ENCODE results near the gene RNASE3. TPM values are rescaled to one million over a fixed set of nuclear protein-coding genes. Genes with fewer than 3 reads are reported as not detected.

The RNASE3 gene
- total RNA-seq = not detected in 2 replicates

DNA sequence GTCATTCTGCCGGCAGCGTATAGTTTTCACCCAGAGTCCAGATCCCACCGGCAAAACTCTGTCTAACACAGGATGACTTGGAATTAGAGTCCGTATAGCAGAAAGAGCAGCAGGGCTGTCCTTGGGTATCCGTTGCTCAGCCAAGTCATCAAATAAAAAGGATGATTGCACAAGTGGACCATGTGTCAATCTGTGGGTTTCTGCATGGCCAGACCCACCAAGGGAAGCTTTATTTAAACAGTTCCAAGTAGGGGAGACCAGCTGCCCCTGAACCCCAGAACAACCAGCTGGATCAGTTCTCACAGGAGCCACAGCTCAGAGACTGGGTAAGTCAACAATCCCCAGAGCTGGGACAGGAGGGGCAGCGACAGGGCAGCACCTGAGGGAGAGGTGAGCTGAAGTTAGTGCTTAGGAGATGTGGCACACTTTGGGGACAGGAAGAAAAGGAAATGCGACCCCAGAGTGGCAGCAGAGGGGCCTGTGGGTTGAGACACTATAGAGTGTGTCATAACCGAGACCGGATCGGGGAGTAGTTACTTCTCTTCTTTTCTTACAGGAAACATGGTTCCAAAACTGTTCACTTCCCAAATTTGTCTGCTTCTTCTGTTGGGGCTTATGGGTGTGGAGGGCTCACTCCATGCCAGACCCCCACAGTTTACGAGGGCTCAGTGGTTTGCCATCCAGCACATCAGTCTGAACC lies at the start of gene RNASE3:
TSS of gene RNASE3 (plus strand) at position 260 of the 700 bp plus-strand sequence. CDS start at position 562, 302 bp downstream.

Other genes with a start within 250 kb of the RNASE3 start
- gene OR6S1, start 249.7 kb upstream of the RNASE3 start, total RNA-seq = not detected in 2 replicates
- 12.8 and 19.3 TPM in 2 replicates for gene RNASE4, start 206.8 kb upstream of the RNASE3 start, total RNA-seq
- gene ANG, start 202.6 kb upstream of the RNASE3 start, total RNA-seq = 3.0 and 6.2 TPM in 2 replicates
- not detected in 2 replicates for gene EDDM3A, start 145.5 kb upstream of the RNASE3 start, total RNA-seq
- gene EDDM3B, start 123.0 kb upstream of the RNASE3 start, total RNA-seq = not detected in 2 replicates
- gene RNASE6, start 110.1 kb upstream of the RNASE3 start, total RNA-seq = not detected in 2 replicates
- gene RNASE1, start 88.5 kb upstream of the RNASE3 start, total RNA-seq = 0.43 and 0.98 TPM in 2 replicates
- not detected in 2 replicates for gene RNASE2, start 64.1 kb downstream of the RNASE3 start, total RNA-seq
- 16.0 and 22.2 TPM in 2 replicates for gene METTL17, start 98.6 kb downstream of the RNASE3 start, total RNA-seq
- gene SLC39A2, start 107.9 kb downstream of the RNASE3 start, total RNA-seq = not detected in 2 replicates
- gene NDRG2, start 133.7 kb downstream of the RNASE3 start, total RNA-seq = 5.7 and 7.2 TPM in 2 replicates
- not detected in 2 replicates for gene TPPP2, start 138.8 kb downstream of the RNASE3 start, total RNA-seq
- not detected in 2 replicates for gene RNASE13, start 143.4 kb downstream of the RNASE3 start, total RNA-seq
- not detected in 2 replicates for gene RNASE7, start 151.0 kb downstream of the RNASE3 start, total RNA-seq
- gene RNASE8, start 166.4 kb downstream of the RNASE3 start, total RNA-seq = not detected in 2 replicates
- gene ARHGEF40, start 178.9 kb downstream of the RNASE3 start, total RNA-seq = 7.4 and 11.6 TPM in 2 replicates
- 1.4 and 2.4 TPM in 2 replicates for gene ZNF219, start 207.3 kb downstream of the RNASE3 start, total RNA-seq
- 0.09 and 0.11 TPM in 2 replicates for gene TMEM253, start 209.7 kb downstream of the RNASE3 start, total RNA-seq